ENCODE data around the gene TMEM256. TPM values are rescaled to one million over a fixed set of nuclear protein-coding genes. Genes with fewer than 3 reads are reported as not detected.

TMEM256 gene
- total RNA-seq, 2 experiments from 2014 or later: 73.2 to 77.0 TPM

GRCh38 chr17:7426896-7427489 is 23.1 kb upstream of the TMEM256 start:
- POLR2A ChIA-PET: interaction anchor here (0.9 kb wide), 1 partner anchor 9 kb away, joined by 3 read pairs; no protein-coding TSS in a partner anchor
- Mint-ChIP-seq H3K4me1 (no peaks in the 10 kb centered on the region), H3K27me3 (peaks cover 1% of the 10 kb centered on the region), H3K4me3 (no peak overlapping the region), H3K27ac (no peak overlapping the region), H3K36me3 (ENCODE audit: low read depth) (no peaks in the 10 kb centered on the region), H3K9me3 (no peaks in the 10 kb centered on the region)
- no peak for DNase-seq
- CTCF ChIA-PET: no interaction called here

- Mint-ChIP-seq H3K36me3 (ENCODE audit: low read depth) (no peaks in the 10 kb centered on the region), H3K4me3 (no peak overlapping the region), H3K9me3 (no peaks in the 10 kb centered on the region), H3K27ac (no peak overlapping the region), H3K4me1 (no peaks in the 10 kb centered on the region), H3K27me3 (peaks cover 1% of the 10 kb centered on the region)
- no peak for DNase-seq
- CTCF ChIA-PET: no interaction called here
- POLR2A ChIA-PET: interaction anchor here (0.9 kb wide), 1 partner anchor 10 kb away, joined by 3 read pairs; no protein-coding TSS in a partner anchor
Observed at GRCh38 chr17:7426203-7426863, 22.4 kb upstream of the TMEM256 start.

GRCh38 chr17:7425756-7426155 is 21.9 kb upstream of the TMEM256 start:
- Mint-ChIP-seq H3K4me3 (no peak overlapping the region), H3K4me1 (no peaks in the 10 kb centered on the region), H3K27me3 (peaks cover 1% of the 10 kb centered on the region), H3K27ac (no peak overlapping the region), H3K36me3 (ENCODE audit: low read depth) (no peaks in the 10 kb centered on the region), H3K9me3 (no peaks in the 10 kb centered on the region)
- no peak for DNase-seq
- ChIA-PET POLR2A (interaction anchor here (0.9 kb wide), 1 partner anchor 16 kb away, joined by 4 read pairs; no protein-coding TSS in a partner anchor), CTCF (no interaction called here)

DNA sequence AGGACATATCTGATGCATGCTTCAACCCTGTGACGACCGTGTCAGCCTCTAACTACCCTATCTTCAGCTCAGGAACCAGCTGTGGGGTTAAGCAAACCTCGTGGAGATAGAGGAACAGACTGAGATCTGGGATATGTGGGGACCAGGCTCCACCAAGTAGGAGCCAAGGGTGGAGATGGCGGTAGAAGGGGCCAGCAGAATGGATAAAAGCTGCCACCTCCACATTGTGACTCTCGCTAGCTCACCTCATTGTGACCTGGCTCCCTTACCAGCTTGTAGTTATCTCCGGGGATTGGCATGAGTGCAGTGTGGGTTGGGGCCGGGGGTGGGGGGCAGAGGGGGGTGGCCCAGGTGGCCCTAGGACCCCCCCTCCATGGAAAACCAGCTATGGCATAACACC is 21.4 kb upstream of the TMEM256 start, which contains the start of gene SPEM2:
SPEM2 (plus strand) TSS at position 301 of the 400 bp plus-strand sequence; CDS start at position 374, 73 bp downstream.
- Mint-ChIP-seq H3K36me3 (ENCODE audit: low read depth) (no peaks in the 10 kb centered on the region), H3K27ac (no peak within 1 kb of the TSS), H3K9me3 (no peaks in the 10 kb centered on the region), H3K27me3 (peaks cover 1% of the 10 kb centered on the region), H3K4me3 (no peak within 1 kb of the TSS), H3K4me1 (no peaks in the 10 kb centered on the region)
- DNase-seq: no peak
- CTCF ChIA-PET: no interaction called here
- POLR2A ChIA-PET: interaction anchor here (0.9 kb wide), 1 partner anchor 16 kb away, joined by 4 read pairs; no protein-coding TSS in a partner anchor

DNA sequence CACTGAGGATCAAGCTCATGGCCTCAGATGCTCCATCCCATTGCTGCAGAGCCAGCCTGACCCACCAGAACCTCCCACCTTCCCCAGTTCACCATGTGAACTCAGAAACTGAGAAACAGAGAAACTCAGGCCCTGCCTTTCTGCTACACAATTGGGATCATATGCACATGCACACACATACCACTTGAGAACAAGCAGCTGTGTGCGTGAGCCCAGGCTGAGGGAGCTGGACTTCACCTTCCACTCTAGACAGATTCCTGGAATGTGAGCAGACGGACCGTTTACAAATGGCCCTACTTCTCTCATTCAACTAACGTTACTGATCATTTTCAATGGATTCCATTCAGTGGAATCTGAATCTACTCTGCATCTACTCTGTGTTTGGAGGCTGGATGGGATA is 19.8 kb upstream of the TMEM256 start:
- DNase-seq: no peak
- ChIA-PET CTCF (interaction anchor here (1.4 to 1.8 kb wide), 2 partner anchors 8 to 13 kb away, joined by 4 to 5 read pairs; no protein-coding TSS in a partner anchor), POLR2A (interaction anchor here (1.4 kb wide), 1 partner anchor 31 kb away, joined by 3 read pairs; no protein-coding TSS in a partner anchor)
- H3K9me3 Mint-ChIP-seq: no peaks in the 10 kb centered on the region
- H3K27me3 Mint-ChIP-seq: peaks cover 1% of the 10 kb centered on the region
- H3K4me3 Mint-ChIP-seq: no peak overlapping the region
- H3K27ac Mint-ChIP-seq: no peak overlapping the region
- no peaks in the 10 kb centered on the region for H3K36me3 Mint-ChIP-seq (ENCODE audit: low read depth)
- H3K4me1 Mint-ChIP-seq: no peaks in the 10 kb centered on the region

- no peak for DNase-seq
- Mint-ChIP-seq H3K9me3 (no peaks in the 10 kb centered on the region), H3K4me1 (no peaks in the 10 kb centered on the region), H3K36me3 (ENCODE audit: low read depth) (no peaks in the 10 kb centered on the region), H3K27me3 (peaks cover 1% of the 10 kb centered on the region), H3K4me3 (no peak overlapping the region), H3K27ac (no peak overlapping the region)
- ChIA-PET POLR2A (interaction anchor here (1.1 to 1.3 kb wide), 2 partner anchors 18 to 62 kb away, joined by 3 to 9 read pairs; partner anchors contain the start of gene TMEM256), CTCF (interaction anchor here (1.2 to 1.9 kb wide), 2 partner anchors 16 to 65 kb away, joined by 4 to 5 read pairs; no protein-coding TSS in a partner anchor)
Observed at GRCh38 chr17:7421186-7421585, 17.3 kb upstream of the TMEM256 start.

DNA sequence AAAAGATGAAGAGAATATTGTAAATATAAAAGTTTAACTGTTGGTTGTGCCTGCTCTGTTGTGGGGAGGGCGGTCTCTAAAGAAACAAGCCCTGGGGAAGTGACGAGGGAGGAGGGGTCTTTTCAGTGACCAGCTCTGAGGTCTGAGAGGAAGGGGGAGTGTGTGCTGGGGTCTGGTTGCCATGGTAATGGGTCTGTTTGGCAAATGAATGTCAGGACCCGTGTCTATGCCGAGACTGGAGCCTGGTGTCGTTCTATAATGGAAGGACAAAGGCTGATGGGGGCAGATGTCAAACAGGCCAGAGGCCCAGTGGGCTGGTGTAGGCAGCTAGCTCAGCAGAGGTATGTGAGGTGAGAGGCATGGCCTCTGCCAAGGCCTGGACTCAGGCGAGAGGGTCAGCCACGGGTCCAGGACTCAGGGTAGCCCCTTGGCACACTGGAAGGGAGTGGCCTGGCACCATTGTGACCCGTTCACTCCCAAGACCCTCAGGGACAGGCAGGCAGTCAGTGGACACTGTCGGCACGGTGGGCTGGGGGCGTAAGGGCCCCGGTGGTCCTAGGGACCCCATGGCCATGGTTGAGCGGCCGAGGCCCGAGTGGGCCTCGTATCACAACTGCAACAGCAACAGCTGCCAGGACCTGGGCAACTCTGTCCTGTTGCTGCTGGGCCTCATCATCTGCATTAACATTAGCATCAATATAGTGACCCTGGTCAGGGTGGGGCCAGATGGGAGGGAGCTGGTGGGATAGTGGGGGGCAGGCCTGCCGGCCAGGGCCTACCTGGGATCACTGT is 16.1 kb upstream of the TMEM256 start, which contains the start of gene SPEM1:
SPEM1 (plus strand) TSS at position 506 of the 792 bp plus-strand sequence; CDS start at position 567, 61 bp downstream.
- Mint-ChIP-seq H3K36me3 (ENCODE audit: low read depth) (no peaks in the 10 kb centered on the region), H3K4me3 (no peak within 1 kb of the TSS), H3K27ac (no peak within 1 kb of the TSS), H3K9me3 (no peaks in the 10 kb centered on the region), H3K27me3 (peaks cover 1% of the 10 kb centered on the region), H3K4me1 (no peaks in the 10 kb centered on the region)
- no peak for DNase-seq
- POLR2A ChIA-PET: interaction anchor here (0.9 to 1.3 kb wide), 3 partner anchors 16 to 63 kb away, joined by 3 to 9 read pairs (median 3); partner anchors contain the start of gene TMEM256
- CTCF ChIA-PET: interaction anchor here (0.6 to 1.9 kb wide), 4 partner anchors 16 to 214 kb away, joined by 3 to 6 read pairs (median 4); partner anchors contain the start of gene TMEM256

DNA sequence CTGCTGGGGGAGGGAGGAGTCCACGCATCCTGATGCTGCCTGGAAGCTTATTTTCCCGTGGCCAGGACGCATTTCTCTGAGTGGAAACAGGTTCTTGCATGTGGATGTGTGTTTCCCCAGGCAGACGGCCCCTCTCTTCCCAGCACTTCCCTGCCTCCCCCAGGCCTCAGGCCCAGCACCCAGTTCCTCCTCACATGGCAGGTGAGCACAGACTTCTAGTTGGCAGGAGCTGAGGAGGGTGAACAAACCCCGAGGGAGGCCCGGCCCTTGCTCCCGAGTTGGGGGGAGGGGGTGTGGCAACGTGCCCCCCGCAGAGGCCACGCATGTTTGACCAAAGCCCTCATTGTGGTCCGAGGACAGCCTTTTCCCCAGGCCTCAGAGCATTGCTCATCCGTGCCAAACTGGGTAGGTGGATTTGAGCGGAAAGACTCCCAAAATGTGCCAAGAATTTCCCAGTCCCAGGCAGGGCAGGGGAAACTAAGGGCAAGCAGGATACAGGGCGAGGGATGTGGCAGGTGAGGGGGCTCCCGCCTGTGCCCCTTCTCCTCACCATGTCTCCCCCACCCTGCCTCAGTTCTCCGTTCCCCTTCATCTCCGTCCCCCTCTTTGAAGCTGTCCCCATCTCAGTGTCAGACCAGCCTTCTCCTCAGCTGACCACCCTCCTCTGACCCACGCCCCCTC is 14.7 kb upstream of the TMEM256 start:
- H3K4me3 Mint-ChIP-seq: no peak overlapping the region
- no peaks in the 10 kb centered on the region for H3K4me1 Mint-ChIP-seq
- ChIA-PET CTCF (no interaction called here), POLR2A (interaction anchor here (0.9 kb wide), 1 partner anchor 18 kb away, joined by 3 read pairs; no protein-coding TSS in a partner anchor)
- no peaks in the 10 kb centered on the region for H3K27me3 Mint-ChIP-seq
- no peaks in the 10 kb centered on the region for H3K36me3 Mint-ChIP-seq (ENCODE audit: low read depth)
- no peak for DNase-seq
- no peak overlapping the region for H3K27ac Mint-ChIP-seq
- no peaks in the 10 kb centered on the region for H3K9me3 Mint-ChIP-seq

GRCh38 chr17:7417056-7417655 is 13.3 kb upstream of the TMEM256 start:
- no peak overlapping the region for H3K4me3 Mint-ChIP-seq
- CTCF ChIA-PET: interaction anchor here (1.4 kb wide), 1 partner anchor 62 kb away, joined by 3 read pairs; no protein-coding TSS in a partner anchor
- no peaks in the 10 kb centered on the region for H3K9me3 Mint-ChIP-seq
- no peak overlapping the region for H3K27ac Mint-ChIP-seq
- no peak for DNase-seq
- POLR2A ChIA-PET: no interaction called here
- no peaks in the 10 kb centered on the region for H3K27me3 Mint-ChIP-seq
- H3K4me1 Mint-ChIP-seq: no peaks in the 10 kb centered on the region
- H3K36me3 Mint-ChIP-seq (ENCODE audit: low read depth): no peaks in the 10 kb centered on the region

DNA sequence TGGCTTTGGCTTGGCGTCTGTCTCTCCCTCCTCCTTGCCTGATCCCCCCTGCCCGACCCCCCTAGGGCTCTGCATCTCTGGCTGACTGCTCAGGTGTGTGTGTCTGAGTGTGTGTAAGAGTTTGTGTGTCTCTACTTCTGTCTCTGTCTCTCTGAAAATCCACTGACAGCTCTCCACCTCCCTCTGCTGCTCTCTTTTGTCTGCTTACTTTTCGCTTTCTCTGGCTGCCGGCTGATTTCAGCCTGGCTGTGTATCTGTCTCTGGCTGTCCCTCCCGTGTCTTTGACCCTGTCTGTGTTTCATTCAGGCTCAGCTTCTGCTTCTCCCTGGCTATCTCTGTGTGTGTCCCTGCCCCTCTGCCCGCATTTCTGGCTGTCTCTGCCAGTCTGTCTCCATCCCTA is 12.4 kb upstream of the TMEM256 start:
- H3K9me3 Mint-ChIP-seq: no peaks in the 10 kb centered on the region
- DNase-seq: no peak
- no peak overlapping the region for H3K27ac Mint-ChIP-seq
- POLR2A ChIA-PET: no interaction called here
- CTCF ChIA-PET: interaction anchor here (1.4 kb wide), 1 partner anchor 61 kb away, joined by 3 read pairs; no protein-coding TSS in a partner anchor
- no peaks in the 10 kb centered on the region for H3K4me1 Mint-ChIP-seq
- H3K36me3 Mint-ChIP-seq (ENCODE audit: low read depth): no peaks in the 10 kb centered on the region
- no peaks in the 10 kb centered on the region for H3K27me3 Mint-ChIP-seq
- no peak overlapping the region for H3K4me3 Mint-ChIP-seq

DNA sequence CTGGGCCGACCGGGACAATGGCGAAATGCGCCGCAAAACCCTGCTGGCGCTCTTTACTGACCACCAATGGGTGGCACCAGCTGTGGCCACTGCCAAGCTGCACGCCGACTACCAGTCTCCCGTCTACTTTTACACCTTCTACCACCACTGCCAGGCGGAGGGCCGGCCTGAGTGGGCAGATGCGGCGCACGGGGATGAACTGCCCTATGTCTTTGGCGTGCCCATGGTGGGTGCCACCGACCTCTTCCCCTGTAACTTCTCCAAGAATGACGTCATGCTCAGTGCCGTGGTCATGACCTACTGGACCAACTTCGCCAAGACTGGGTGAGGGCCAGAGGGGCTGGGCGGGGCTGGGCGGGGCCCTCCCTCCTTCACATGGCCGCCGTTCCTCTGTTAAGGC is 11.9 kb upstream of the TMEM256 start:
- Mint-ChIP-seq H3K36me3 (ENCODE audit: low read depth) (no peaks in the 10 kb centered on the region), H3K27ac (no peak overlapping the region), H3K27me3 (no peaks in the 10 kb centered on the region), H3K9me3 (no peaks in the 10 kb centered on the region), H3K4me1 (no peaks in the 10 kb centered on the region), H3K4me3 (no peak overlapping the region)
- CTCF ChIA-PET: interaction anchor here (1.8 kb wide), 1 partner anchor 60 kb away, joined by 4 read pairs; no protein-coding TSS in a partner anchor
- DNase-seq: no peak
- POLR2A ChIA-PET: no interaction called here

GRCh38 chr17:7414837-7415236 is 10.9 kb upstream of the TMEM256 start:
- Mint-ChIP-seq H3K36me3 (ENCODE audit: low read depth) (no peaks in the 10 kb centered on the region), H3K4me1 (no peaks in the 10 kb centered on the region), H3K9me3 (no peaks in the 10 kb centered on the region), H3K4me3 (no peak overlapping the region), H3K27ac (no peak overlapping the region), H3K27me3 (no peaks in the 10 kb centered on the region)
- CTCF ChIA-PET: interaction anchor here (1.8 kb wide), 1 partner anchor 59 kb away, joined by 4 read pairs; no protein-coding TSS in a partner anchor
- no peak for DNase-seq
- POLR2A ChIA-PET: no interaction called here
